ENCODE data around the gene GNAZ.

The GNAZ gene

DNA sequence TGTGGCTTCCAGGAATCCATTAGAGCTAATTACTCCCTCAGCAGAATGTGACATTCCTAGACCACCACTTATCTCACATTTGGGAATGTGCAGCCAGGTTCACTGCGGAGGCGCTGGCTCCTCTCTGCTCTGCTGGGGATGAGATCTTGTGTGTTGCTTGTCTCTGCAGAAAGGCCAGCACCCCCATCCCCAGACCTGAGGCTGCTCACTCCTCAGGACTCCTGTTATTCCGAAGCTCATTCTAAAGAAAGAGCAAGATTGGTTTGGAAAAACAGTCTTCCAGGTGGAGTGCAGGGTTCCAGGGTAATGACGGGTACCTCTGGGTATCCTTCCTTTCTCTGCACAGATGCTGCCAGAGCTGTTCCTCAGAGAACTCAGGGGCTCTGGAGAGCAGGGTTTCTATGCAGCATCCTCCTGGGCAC is 50.7 kb downstream of the GNAZ start:
- Mint-ChIP-seq H3K36me3 (no peaks in the 10 kb centered on the region), H3K27ac (no peak overlapping the region), H3K4me3 (no peak overlapping the region), H3K9me3 (no peaks in the 10 kb centered on the region), H3K27me3 (no peaks in the 10 kb centered on the region), H3K4me1 (peaks cover 15% of the 10 kb centered on the region)

DNA sequence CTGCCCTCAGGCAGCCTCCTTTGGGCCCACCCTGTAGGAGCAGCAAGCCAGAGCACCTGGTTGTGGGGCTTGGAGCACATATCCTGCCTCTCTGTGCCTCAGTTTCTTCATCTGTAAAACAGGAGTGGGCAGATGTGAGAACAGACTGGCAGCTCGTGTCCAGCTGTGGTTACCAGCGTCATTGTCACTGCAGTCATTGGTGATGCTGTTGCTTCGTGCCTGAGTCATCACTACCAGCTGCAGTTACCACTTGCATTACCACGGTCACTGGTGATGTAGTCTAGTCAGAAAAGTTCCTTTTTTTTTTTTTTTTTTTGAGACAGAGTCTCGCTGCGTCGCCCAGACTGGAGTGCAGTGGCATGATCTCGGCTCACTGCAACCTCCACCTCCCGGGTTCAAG is 51.1 kb downstream of the GNAZ start:
- Mint-ChIP-seq H3K27me3 (no peaks in the 10 kb centered on the region), H3K9me3 (no peaks in the 10 kb centered on the region), H3K4me3 (no peak overlapping the region), H3K27ac (no peak overlapping the region), H3K36me3 (no peaks in the 10 kb centered on the region), H3K4me1 (peaks cover 15% of the 10 kb centered on the region)

DNA sequence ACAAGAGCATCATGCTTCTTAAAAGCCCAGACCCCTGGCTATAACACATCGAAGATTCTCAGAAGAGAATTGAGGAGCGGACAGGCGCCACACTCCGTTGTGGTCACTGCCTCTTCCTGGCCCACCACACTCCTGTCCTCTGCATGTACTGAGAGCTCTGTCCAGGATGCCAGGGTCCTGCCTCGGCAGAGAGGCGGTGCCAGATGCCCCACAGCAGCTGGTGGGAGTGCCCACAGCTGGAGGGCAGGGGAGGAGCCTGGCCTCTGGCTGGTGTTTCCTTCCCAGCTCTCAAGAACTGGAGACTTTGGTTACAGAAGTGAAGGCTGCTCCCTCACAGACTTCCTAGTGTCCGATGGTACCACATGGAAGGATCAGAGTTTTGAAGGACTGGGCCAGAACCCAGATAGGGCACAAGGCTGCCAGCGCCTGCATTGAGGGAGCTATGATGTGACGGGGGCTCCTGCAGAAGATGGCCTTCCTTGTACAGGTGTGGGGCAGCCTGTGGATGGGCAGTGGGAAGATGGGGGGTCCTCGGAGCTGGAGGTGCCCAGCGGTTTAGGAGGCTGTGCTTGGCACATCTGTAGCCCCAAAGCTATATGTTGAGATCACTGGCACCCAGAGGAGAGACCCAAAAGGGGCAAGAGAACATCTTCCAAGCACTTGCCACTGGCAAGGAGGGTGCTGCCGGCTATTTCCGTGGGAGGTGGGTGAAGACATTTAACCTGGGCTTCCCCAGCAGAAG is 52.1 kb downstream of the GNAZ start:
- Mint-ChIP-seq H3K9me3 (no peaks in the 10 kb centered on the region), H3K36me3 (no peaks in the 10 kb centered on the region), H3K4me3 (no peak overlapping the region)

DNA sequence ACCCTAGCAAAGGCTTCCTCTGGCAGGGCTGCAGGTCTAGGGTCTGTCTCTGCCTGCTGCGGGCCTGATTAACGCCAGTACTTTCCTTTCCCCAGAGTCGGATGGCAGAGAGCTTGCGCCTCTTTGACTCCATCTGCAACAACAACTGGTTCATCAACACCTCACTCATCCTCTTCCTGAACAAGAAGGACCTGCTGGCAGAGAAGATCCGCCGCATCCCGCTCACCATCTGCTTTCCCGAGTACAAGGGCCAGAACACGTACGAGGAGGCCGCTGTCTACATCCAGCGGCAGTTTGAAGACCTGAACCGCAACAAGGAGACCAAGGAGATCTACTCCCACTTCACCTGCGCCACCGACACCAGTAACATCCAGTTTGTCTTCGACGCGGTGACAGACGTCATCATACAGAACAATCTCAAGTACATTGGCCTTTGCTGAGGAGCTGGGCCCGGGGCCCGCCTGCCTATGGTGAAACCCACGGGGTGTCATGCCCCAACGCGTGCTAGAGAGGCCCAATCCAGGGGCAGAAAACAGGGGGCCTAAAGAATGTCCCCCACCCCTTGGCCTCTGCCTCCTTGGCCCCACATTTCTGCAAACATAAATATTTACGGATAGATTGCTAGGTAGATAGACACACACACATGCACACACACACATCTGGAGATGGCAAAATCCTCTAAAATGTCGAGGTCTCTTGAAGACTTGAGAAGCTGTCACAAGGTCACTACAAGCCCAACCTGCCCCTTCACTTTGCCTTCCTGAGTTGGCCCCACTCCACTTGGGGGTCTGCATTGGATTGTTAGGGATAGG is 52.9 kb downstream of the GNAZ start:
- H3K27ac Mint-ChIP-seq, result no peak overlapping the region
- no peaks in the 10 kb centered on the region for H3K36me3 Mint-ChIP-seq
- peaks cover 16% of the 10 kb centered on the region for H3K4me1 Mint-ChIP-seq
- H3K27me3 Mint-ChIP-seq, result no peaks in the 10 kb centered on the region
- no peak overlapping the region for H3K4me3 Mint-ChIP-seq
- H3K9me3 Mint-ChIP-seq, result no peaks in the 10 kb centered on the region

More for the DNA sequence above, 52.1 kb downstream of the GNAZ start:
- Mint-ChIP-seq H3K4me1 (peaks cover 15% of the 10 kb centered on the region), H3K27me3 (no peaks in the 10 kb centered on the region), H3K27ac (no peak overlapping the region)

DNA sequence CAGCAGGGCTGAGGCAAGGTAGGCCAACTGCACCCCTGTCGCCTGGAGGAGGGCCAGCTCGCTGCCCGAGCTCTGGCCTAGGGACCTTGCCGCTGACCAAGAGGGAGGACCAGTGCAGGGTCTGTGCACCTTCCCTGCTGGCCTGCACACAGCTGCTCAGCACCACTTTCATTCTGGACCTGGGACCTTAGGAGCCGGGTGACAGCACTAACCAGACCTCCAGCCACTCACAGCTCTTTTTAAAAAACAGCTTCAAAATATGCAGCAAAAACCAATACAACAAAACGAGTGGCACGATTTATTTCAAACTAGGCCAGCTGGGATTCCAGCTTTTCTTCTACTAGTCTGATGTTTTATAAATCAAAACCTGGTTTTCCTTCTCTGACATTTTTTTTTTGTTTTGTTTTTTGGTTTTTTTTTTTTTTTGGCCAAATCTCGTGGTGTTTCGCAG is 53.5 kb downstream of the GNAZ start:
- Mint-ChIP-seq H3K9me3 (no peaks in the 10 kb centered on the region), H3K4me1 (peaks cover 20% of the 10 kb centered on the region), H3K27me3 (no peaks in the 10 kb centered on the region), H3K27ac (no peak overlapping the region), H3K4me3 (no peak overlapping the region), H3K36me3 (no peaks in the 10 kb centered on the region)

- H3K4me1 Mint-ChIP-seq, result peaks cover 12% of the 10 kb centered on the region
- no peaks in the 10 kb centered on the region for H3K36me3 Mint-ChIP-seq
- no peak overlapping the region for H3K4me3 Mint-ChIP-seq
- H3K27ac Mint-ChIP-seq, result no peak overlapping the region
- H3K27me3 Mint-ChIP-seq, result no peaks in the 10 kb centered on the region
- no peaks in the 10 kb centered on the region for H3K9me3 Mint-ChIP-seq
Observed at GRCh38 chr22:23124611-23125511, 54.5 kb downstream of the GNAZ start.

DNA sequence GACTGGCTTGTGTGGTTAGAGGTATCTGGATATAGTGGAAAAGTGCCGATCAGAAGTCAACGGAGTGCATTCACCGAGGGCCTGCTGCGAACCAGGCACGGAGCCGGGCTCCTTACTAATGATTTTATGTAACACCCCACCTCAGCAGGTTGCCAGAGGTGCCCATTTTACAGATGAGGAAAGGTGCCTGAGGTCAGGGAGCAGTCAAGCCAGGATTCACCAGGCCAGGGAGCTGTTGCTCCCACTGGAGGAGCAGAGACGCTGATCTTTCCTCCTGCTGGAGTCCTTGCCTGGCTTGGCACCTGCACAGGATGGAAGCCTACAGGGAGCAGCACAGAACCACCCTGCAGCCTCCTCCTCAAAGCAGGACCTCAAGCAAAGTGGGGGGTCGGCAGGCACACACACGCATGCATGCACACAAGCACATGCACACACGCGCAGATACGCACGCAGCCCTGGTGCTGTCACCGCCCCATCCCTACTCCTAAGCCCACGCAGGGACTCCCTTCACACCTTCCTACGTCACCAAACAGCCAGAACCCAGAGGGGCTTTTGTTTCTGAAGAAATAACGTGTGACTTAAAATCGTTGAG is 55.3 kb downstream of the GNAZ start:
- H3K27ac Mint-ChIP-seq, result no peak overlapping the region

GRCh38 chr22:23126165-23127054 is 56.1 kb downstream of the GNAZ start:
- Mint-ChIP-seq H3K4me1 (peaks cover 5% of the 10 kb centered on the region), H3K27me3 (no peaks in the 10 kb centered on the region), H3K9me3 (no peaks in the 10 kb centered on the region), H3K27ac (no peak overlapping the region), H3K4me3 (no peak overlapping the region), H3K36me3 (no peaks in the 10 kb centered on the region)

More for the DNA sequence above, 55.3 kb downstream of the GNAZ start:
- Mint-ChIP-seq H3K36me3 (no peaks in the 10 kb centered on the region), H3K4me1 (peaks cover 7% of the 10 kb centered on the region), H3K4me3 (no peak overlapping the region), H3K27me3 (no peaks in the 10 kb centered on the region), H3K9me3 (no peaks in the 10 kb centered on the region)

DNA sequence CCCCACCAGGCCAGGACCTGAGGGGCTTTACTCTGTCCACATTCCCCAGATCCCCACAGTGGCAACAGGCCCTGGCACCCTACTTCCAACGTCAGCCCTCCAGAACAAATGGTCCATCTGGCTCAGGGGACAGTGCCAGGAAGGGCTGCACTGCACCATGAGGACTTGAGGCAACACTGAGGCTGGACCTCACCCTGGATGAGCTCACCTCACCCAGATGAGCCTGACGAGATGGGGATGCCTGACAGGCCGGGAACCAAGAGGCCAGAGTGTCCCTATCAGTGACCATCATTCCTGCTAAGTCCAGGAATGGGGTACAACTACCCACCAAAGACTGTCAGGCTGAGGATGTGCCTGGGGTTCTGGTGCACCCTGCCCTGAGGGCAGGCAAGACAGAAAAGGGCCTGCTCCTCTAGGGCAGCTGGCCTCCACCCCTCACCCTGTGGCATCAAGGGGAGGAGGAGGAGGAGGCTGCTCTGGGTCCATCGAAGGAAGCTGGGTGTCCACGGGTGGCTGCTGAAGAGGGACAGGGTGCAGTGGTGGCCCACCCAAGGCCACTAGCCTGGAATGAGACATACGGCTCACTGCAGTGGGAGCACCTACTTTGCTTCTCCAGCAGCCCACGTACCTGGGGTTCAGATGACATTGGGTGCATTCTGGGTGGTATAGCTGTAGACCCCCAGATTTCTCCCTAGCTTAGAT is 56.9 kb downstream of the GNAZ start:
- Mint-ChIP-seq H3K36me3 (no peaks in the 10 kb centered on the region), H3K9me3 (no peaks in the 10 kb centered on the region), H3K27ac (no peak overlapping the region), H3K4me1 (peaks cover 5% of the 10 kb centered on the region), H3K27me3 (no peaks in the 10 kb centered on the region), H3K4me3 (no peak overlapping the region)

- Mint-ChIP-seq H3K4me1 (peaks cover 5% of the 10 kb centered on the region), H3K36me3 (no peaks in the 10 kb centered on the region), H3K4me3 (no peak overlapping the region)
Observed at GRCh38 chr22:23127788-23128187, 57.5 kb downstream of the GNAZ start.

DNA sequence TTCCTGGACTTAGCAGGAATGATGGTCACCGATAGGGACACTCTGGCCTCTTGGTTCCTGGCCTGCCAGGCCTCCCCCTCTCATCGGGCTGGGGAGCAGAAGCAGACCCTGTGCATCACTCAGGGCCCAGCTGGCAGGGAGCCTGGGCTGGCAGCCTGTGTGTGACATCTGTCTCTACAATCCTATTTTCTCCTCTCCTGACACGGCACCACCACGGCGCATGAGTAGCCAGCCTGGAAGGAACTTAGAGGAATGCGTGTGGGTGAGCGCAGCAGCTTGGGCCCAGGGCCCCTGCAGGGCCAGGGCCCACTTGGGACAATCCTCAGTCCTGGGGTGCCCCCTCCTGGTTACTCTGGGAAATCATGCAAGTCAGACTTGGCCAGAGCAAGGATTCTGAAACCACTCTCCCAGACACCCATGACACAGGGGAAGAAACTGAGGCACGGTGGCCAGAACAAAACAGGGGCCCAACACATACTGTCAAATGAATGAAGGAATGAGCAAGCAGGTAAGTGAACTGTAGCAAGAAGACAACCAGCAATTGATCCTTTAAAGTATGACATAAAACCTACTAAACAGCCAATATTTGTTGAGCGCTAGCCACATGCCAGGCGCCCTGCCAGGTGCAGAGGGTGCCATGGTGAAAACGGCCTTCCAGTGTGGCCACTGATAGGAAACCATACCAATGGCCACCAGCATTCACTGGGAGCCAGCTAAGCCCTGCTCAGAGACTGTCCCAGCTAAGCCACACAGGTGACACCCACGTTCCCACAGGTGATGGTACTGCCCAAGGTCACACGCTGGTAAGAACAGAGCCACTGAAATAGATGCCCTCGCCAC is 58.2 kb downstream of the GNAZ start:
- no peaks in the 10 kb centered on the region for H3K36me3 Mint-ChIP-seq
- no peak overlapping the region for H3K4me3 Mint-ChIP-seq
- H3K27me3 Mint-ChIP-seq, result no peaks in the 10 kb centered on the region
- peaks cover 5% of the 10 kb centered on the region for H3K4me1 Mint-ChIP-seq
- no peak overlapping the region for H3K27ac Mint-ChIP-seq
- H3K9me3 Mint-ChIP-seq, result no peaks in the 10 kb centered on the region

More at GRCh38 chr22:23127788-23128187, 57.5 kb downstream of the GNAZ start:
- H3K9me3 Mint-ChIP-seq, result no peaks in the 10 kb centered on the region
- H3K27ac Mint-ChIP-seq, result no peak overlapping the region
- no peaks in the 10 kb centered on the region for H3K27me3 Mint-ChIP-seq

DNA sequence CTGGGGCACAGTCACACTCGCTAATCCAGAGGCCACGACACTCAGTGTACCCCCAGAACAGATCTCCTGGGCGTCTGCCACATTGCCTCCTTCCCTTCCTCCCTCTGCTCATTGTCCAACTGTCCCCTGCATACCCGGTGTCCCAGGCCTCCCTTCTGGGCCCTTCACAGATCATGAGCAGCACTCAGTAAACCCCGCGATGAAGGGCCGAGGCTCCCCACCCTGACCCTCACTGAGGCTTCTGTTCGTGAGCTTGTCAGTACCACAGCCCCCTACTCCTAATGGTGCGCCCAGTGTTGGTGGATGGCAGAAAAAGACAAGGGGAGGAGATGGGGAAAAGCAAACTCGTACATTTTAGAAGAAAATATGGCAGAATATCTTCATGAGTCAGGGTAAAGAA is 58.8 kb downstream of the GNAZ start:
- no peaks in the 10 kb centered on the region for H3K27me3 Mint-ChIP-seq
- H3K9me3 Mint-ChIP-seq, result no peaks in the 10 kb centered on the region
- no peak overlapping the region for H3K4me3 Mint-ChIP-seq
- peaks cover 5% of the 10 kb centered on the region for H3K4me1 Mint-ChIP-seq
- H3K27ac Mint-ChIP-seq, result no peak overlapping the region
- no peaks in the 10 kb centered on the region for H3K36me3 Mint-ChIP-seq

- Mint-ChIP-seq H3K4me3 (no peak overlapping the region), H3K4me1 (peaks cover 5% of the 10 kb centered on the region), H3K9me3 (no peaks in the 10 kb centered on the region)
Observed at GRCh38 chr22:23130697-23131096, 60.4 kb downstream of the GNAZ start.

More at GRCh38 chr22:23130697-23131096, 60.4 kb downstream of the GNAZ start:
- Mint-ChIP-seq H3K36me3 (no peaks in the 10 kb centered on the region), H3K27me3 (no peaks in the 10 kb centered on the region), H3K27ac (no peak overlapping the region)
